DMS79 treated with DMSO at 0.1 percent for 48 hours (cell line): ENCODE data around the gene DCAF8.

Source experiments
- DNase-seq: peaks from one replicate; lab custom pipeline; 2025; lab: John Stamatoyannopoulos, UW

DCAF8 gene

DNA sequence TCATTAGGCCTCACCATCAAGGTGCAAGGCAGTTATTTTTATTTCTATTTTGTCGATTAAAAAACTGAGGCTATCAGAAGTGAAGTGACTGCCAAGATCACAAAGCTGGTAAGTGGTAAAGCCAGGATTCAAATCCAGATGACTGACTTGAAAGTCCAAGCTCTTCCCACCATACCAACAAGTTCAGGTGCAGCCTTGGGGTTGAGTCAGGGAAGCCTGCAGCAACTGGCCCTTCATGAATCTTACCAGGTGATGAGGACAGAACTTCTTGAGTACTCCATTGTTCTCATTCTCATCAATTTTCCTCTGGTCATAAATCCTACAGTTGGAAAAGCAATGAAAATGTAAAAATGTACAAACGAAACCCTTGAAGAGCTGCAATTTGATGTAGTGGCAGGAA is 37.0 kb downstream of the DCAF8 start:
- DNase-seq = no peak

- no peak for DNase-seq
Observed at GRCh38 chr1:160224606-160225005, 37.7 kb downstream of the DCAF8 start.

GRCh38 chr1:160222546-160222945 is 39.8 kb downstream of the DCAF8 start:
- no peak for DNase-seq

GRCh38 chr1:160221089-160221488 is 41.3 kb downstream of the DCAF8 start:
- DNase-seq = no peak

- no peak for DNase-seq
Observed at GRCh38 chr1:160220301-160220700, 42.0 kb downstream of the DCAF8 start.

GRCh38 chr1:160219062-160219929 is 43.1 kb downstream of the DCAF8 start:
- peak; percentile 4 for DNase-seq

- DNase-seq = peak; percentile 58
Observed at GRCh38 chr1:160217481-160218051, 44.8 kb downstream of the DCAF8 start.

GRCh38 chr1:160216301-160216700 is 46.0 kb downstream of the DCAF8 start:
- no peak for DNase-seq

- no peak for DNase-seq
Observed at GRCh38 chr1:160214481-160215140, 47.7 kb downstream of the DCAF8 start.

DNA sequence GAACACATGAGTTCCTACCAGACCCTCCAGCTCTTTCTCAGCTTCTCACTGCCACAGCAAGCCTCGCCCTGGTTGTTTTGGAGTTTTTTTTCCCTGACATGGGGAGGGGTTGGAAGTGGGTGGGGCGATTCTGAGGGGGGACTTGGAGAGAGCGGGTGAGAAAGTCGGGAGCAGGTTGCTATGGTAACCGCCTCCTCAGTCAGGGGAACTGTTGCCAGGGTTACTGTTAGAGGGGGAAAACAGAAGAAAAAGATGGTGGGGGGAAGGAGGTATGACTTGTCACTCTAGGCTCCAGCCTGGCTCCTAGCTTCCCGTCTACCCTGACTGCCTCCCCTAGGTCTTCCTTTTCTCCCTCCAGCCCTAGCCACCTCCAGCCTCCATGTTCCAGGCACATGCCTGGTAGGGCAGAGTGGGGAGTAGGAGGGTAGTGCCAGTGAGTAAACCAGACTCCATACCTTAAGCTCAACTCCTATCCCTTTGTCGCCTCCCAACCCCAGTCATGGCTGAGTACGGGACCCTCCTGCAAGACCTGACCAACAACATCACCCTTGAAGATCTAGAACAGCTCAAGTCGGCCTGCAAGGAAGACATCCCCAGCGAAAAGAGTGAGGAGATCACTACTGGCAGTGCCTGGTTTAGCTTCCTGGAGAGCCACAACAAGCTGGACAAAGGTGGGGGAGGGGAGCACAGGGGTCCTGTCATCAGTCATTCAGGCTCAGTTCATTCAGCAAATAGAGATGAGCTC is 51.1 kb downstream of the DCAF8 start:
- DNase-seq = no peak

GRCh38 chr1:160210561-160210960 is 51.8 kb downstream of the DCAF8 start:
- no peak for DNase-seq

DNA sequence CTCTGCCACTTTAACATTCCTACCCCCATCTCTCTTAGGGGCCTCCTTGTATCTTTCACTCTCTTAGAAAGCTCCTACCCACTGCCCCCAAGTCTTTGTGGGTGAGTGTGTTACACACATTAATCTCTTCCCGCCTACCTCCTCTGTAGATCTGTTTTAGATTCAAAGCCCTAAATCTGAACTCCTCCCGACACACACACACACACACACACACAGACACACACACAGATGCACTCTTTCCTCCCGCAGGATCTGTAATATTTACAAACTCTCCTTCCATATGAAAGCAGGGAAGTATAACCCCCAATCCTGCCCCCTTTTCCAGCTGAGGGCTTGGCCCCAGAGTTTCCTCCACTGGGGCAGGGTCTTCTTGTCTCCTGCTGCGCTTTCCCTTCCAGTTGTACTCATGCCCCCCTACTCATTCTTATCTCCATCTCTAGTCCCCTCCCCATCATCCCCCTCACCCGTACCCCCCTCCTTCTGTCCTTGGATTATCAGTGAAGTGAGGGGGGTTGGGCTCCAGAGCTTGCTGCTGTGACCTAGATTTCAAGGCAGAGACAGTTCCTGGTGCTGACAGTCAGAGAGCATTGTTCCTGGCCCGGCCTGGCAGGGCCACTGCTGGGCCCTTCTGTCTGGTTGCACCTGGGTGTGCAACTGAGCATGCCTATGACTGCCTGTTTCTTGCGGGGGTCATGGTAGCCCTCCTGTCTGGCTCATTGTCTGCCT is 52.9 kb downstream of the DCAF8 start:
- DNase-seq = no peak

DNA sequence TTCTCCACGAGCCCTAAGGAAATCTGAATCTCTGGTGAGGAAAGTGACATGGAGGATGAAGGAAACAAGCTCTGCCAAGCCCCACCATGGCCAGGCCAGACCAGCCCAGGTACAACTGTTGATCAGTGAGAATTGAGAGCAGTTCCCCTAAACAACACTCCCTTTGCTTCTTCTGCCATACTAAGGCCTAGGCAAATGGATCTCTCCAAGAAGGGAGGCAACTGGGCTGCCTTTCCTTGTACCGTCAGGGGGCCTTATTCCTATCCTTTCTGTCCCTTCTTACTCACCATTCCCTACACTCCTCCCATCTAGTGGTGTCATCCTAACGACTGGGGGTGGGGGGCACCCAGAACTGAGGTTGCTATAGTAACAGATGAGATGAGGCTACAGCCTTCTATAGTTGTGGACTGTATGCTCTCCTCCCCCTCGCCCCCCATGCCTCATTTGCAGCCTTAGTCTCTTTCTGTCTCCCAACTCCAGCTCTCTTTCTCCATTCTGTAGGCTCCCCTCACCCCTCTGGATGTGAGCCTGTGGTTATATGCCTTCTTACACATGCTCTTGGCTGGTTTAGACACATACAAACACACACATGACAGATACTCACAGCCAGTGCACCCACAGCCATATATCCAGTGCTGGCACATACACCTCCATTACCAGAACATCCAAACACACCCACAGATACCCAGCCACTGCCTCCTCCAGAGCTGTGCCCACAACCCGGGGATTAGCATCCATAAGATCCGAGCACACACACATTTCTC is 53.6 kb downstream of the DCAF8 start:
- DNase-seq = no peak

GRCh38 chr1:160207771-160208556 is 54.4 kb downstream of the DCAF8 start:
- no peak for DNase-seq

DNA sequence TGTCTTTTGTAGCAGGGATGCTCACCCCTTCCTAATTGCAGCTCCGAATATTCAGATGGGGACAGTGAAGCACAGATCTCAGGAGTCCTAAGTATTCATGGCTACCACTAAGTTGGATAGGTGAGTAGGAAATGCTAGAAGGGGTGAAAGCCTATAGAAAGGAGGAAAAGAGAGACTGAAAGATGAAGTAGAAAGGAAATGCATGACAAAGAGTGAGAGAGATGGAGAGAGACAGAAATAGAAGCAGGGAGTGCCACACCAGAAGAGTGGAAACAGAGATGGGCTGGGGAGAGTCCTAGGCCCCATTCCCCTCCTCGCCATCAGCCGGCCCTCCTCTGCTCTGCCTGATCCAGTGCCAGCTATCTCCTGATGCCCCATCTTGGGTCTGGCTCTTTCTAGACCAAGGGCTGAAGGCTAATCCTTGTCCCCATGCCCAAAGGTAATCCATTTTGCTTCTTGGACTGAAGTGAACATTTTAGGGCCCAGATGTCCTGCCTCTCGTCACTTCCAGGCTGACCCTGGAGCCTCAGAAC is 55.2 kb downstream of the DCAF8 start:
- DNase-seq = no peak

DNA sequence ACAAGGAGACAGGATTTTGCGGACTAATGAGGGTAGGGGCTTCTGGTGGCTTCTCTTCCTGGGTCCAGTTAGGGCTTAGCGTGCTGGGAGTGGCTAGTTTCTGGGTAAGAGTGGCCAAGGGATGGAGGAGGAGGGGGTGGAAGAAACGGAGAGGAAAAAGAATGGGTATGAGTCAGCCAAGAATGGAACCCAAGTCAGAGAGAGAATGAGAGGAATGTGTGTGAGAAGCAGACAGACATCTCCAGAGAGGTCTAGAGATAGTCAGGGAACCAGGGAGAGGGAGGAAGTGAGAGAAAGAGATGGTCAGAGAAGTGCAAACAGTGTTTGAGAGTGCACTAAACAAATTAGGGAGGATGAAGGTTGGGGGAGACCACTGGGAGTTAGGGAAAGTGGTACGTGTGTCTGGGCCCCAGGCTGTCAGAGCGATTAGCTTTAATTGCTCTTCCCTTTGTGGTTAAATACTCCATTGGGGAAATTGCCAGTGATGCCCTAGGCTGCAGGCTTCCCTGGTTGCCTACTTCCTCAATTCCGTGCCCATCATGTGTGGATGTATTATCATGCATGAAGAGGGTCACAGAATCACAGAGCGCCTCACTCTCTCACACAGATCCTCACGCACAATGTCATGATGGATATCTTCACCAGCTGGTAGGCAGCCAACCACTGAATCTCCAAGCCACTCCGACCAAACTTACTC is 55.8 kb downstream of the DCAF8 start:
- DNase-seq = no peak

- no peak for DNase-seq
Observed at GRCh38 chr1:160206036-160206389, 56.3 kb downstream of the DCAF8 start.

DNA sequence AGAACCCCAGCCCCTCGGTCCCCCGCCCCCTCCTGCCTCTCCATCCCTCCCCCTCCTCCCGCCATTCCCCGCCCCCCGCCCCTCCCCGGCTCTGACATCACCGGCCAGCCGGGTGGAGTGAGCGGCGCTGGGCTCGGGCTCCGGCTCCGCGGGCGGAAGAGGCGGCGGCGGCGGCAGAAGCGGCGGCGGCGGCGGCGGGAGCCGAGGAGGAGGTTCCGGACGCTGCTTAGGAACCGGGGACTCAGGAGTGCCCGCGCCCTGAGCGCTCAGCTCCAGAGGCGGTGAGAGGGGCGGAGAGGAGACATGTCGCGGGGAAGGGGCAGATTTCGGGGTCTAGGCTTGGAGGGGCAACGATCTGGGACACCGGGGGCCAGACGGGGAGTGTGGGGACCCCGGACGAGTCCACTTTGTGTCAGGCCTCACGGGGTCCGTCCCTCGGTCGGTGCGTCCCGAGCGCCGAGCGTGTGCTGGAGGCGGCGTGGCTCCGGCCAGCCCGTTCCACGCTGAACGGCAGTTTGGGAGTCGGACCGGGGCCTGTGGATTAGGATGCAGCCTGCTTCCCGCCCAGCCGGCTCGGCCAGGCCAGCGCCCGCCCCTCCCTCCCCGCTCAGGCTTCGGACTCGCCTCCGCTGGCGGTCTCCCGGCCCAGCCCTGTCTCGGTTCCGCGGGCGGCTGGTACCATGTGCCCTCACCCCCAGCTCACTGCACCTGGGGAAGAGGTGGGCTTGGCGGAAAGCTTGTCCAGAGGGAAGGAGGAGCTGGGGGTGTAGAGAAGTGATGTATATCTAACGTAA is 56.9 kb downstream of the DCAF8 start, which contains the start of gene PEA15:
PEA15 (plus strand) TSS at position 143 of the 794 bp plus-strand sequence. CDS start 6,161 bp downstream, outside the sequence.
- peak; percentile 25 for DNase-seq
